Measurements from ENCODE around the gene PKN1.

- TF ChIP-seq CTCF (IDR thresholded peaks at IDR 0.05; ENCODE audit: insufficient read depth, low read length) (no peak), REST (IDR thresholded peaks at IDR 0.05; ENCODE audit: insufficient replicate concordance, low read depth) (no peak), POLR2AphosphoS5 (IDR thresholded peaks at IDR 0.05; ENCODE audit: low read depth) (no peak), SPI1 (IDR thresholded peaks at IDR 0.05; ENCODE audit: borderline replicate concordance, low read depth) (no peak)
These were observed 41.7 kb downstream of the PKN1 start for GRCh38 chr19:14474827-14475226.

Measured in HL-60 (cell line).